Spleen (tissue), 11 donors: ENCODE data around the gene SHQ1. TPM values are rescaled to one million over a fixed set of nuclear protein-coding genes. Genes with fewer than 3 reads are reported as not detected.

ENCODE experiments used
- DNase-seq: peaks from one replicate; pipeline ENCODE4 v3.0.0-alpha.2; 2020
- H3K27ac ChIP-seq, 8 donors: fragments of 200-600 bp; sonication (generic) in 7 of 8; 1 replicate in 4 of 8; 2 replicates in 4 of 8; pipeline versions ENCODE4 v1.5.0 to v1.8.0; 2016 to 2021; ENCODE audit warnings: inconsistent platforms in 4 of 8, mild to moderate bottlenecking in 4 of 8, moderate library complexity in 1 of 8
- H3K27me3 ChIP-seq, 7 donors: fragments of 200-600 bp; sonication (generic) in 6 of 7; replicated peaks in 1 of 7; 1 replicate in 4 of 7; 2 replicates in 3 of 7; pipeline versions ENCODE4 v1.5.0 to v1.8.0; 2016 to 2021; ENCODE audit warnings: inconsistent platforms in 3 of 7, mild to moderate bottlenecking in 1 of 7
- H3K36me3 ChIP-seq, 6 donors: fragments of 200-600 bp; sonication (generic) in 5 of 6; 1 replicate in 4 of 6; 2 replicates in 2 of 6; pipeline versions ENCODE4 v1.5.0 to v1.8.0; 2016 to 2021; ENCODE audit warnings: inconsistent platforms in 2 of 6
- H3K4me1 ChIP-seq, 6 donors: fragments of 200-600 bp; sonication (generic) in 5 of 6; 1 replicate in 3 of 6; 2 replicates in 3 of 6; pipeline versions ENCODE4 v1.5.0 to v1.8.0; 2016 to 2021; ENCODE audit warnings: inconsistent platforms in 3 of 6
- H3K4me3 ChIP-seq, 8 donors: fragments of 200-600 bp; sonication (generic) in 7 of 8; 1 replicate in 4 of 8; 2 replicates in 4 of 8; pipeline versions ENCODE4 v1.5.0 to v1.8.0; 2016 to 2021; ENCODE audit warnings: inconsistent platforms in 4 of 8, mild to moderate bottlenecking in 4 of 8, moderate library complexity in 2 of 8
- H3K9me3 ChIP-seq, 8 donors: fragments of 200-600 bp; sonication (generic) in 7 of 8; 1 replicate in 4 of 8; 2 replicates in 4 of 8; pipeline versions ENCODE4 v1.5.0 to v1.8.0; 2016 to 2021; ENCODE audit warnings: inconsistent platforms in 4 of 8
- CTCF ChIP-seq, 11 experiments: fragments of 200-600 bp in 7 of 11; fragments of 450-650 bp in 4 of 11; sonication (generic) in 4 of 11; IDR thresholded peaks in 8 of 11; conservative IDR thresholded peaks in 3 of 11; 1 replicate in 7 of 11; 2 replicates in 4 of 11; pipeline versions ENCODE4 v1.4.0 to v1.8.0; 2016 to 2021; ENCODE audit warnings: antibody characterized with exemption in 11 of 11, inconsistent platforms in 4 of 11, mild to moderate bottlenecking in 1 of 11
- POLR2A ChIP-seq, 3 donors: fragments of 450-650 bp; IDR thresholded peaks; one replicate each; pipeline ENCODE4 v1.5.1; 2017; ENCODE audit warnings: antibody characterized with exemption in 3 of 3, mild to moderate bottlenecking in 1 of 3
- POLR2AphosphoS5 ChIP-seq, 3 donors: sonication (generic); formaldehyde crosslinking; IDR thresholded peaks; one replicate each; pipeline ENCODE4 v1.5.1; 2017; ENCODE audit warnings: antibody characterized with exemption in 3 of 3
- WGBS, 5 donors: extraction: QIAGEN DNeasy Blood & Tissue Kit in 3 of 5; methylation state at CpG; one replicate each; pipeline versions ENCODE4 v1.1.5 to v1.1.7; 2013 to 2018; 5-methylcytosine and 5-hydroxymethylcytosine counted together
- intact Hi-C: fragments of 100-400 bp; cut with DNase I; formaldehyde crosslinking; loops from one replicate; pipeline ENCODE4 v1.15.0; 2023; ENCODE audit warnings: low total_unique reads
- polyA plus RNA-seq, 3 donors: library from polyadenylated mRNA; stranded (reverse); fragments of 200-250 nt; gene quantifications; one replicate each; pipeline ENCODE4 v1.2.1, GENCODE V29; 2013
- total RNA-seq, 7 donors: library from RNA; depleted of rRNA in 3 of 7; stranded (reverse); fragments of >200 nt in 3 of 7; fragmentation: NEBNext Ultra II Directional in 4 of 7; extraction: Animal tissue kit (Norgen Biotek cat#: 25700) in 4 of 7; gene quantifications; one replicate each; pipeline versions ENCODE4 v1.1.0 to v1.2.1, GENCODE V29; 2016 to 2021
- donor health status: healthy with polysubstance abuse.
- donor health status: DM: no; HTN: no; CAD: no; lungs with moderate emphysema.
- donor health status: DM: no; HTN: no; CAD: no.
- donor health status: Bipolar disorder and iron deficiency.
- donor health status: healthy.
- donor health status: DM: no; HTN: no; CAD: no.
- donor health status: DM: yes; HTN: yes; CAD: no.

SHQ1 gene
- total and polyA plus RNA-seq, 10 donors: 6.7 to 28.6 (median 16.7) TPM

- no peak overlapping the region for H3K27ac ChIP-seq
- 18 to 24% (median 20%) methylated on average over 21 of the region's 21 CpGs for WGBS, 5 donors
Measured at GRCh38 chr3:72888546-72889309, 40.5 kb upstream of the SHQ1 start.

GRCh38 chr3:72887705-72888545 lies 39.7 kb upstream of the SHQ1 start, which contains the start of gene GXYLT2:
Gene GXYLT2, plus strand, starts transcription at chr3:72888046. Its CDS starts 188 bp downstream, at chr3:72888234.
- Histone ChIP-seq H3K27me3 (peaks cover 0 to 76% (median 22%) of the 10 kb centered on the region in 7 donors), H3K4me3 (peak within 1 kb of the TSS in 6 of 8 donors; percentile 13 to 69 (median 37)), H3K9me3 (peaks cover 0 to 13% (median 9%) of the 10 kb centered on the region in 8 donors), H3K4me1 (peaks cover 6 to 25% (median 19%) of the 10 kb centered on the region in 6 donors), H3K36me3 (no peaks in the 10 kb centered on the region), H3K27ac (no peak within 1 kb of the TSS)
- intact Hi-C loops: no loop called here
- no peak for TF ChIP-seq POLR2AphosphoS5 (IDR thresholded peaks at IDR 0.05)
- TF ChIP-seq CTCF (IDR thresholded peaks at IDR 0.05 in 8 of 11, conservative IDR thresholded peaks at IDR 0.05 in 3 of 11): no peak
- TF ChIP-seq POLR2A (IDR thresholded peaks at IDR 0.05): no peak
- WGBS, 5 donors: 0 to 1% (median 1%) methylated on average over 25 to 95 of the region's 96 CpGs
- DNase-seq: peak; percentile 76

More at GRCh38 chr3:72888546-72889309, 40.5 kb upstream of the SHQ1 start:
- TF ChIP-seq POLR2AphosphoS5 (IDR thresholded peaks at IDR 0.05) (no peak), POLR2A (IDR thresholded peaks at IDR 0.05) (no peak), CTCF (IDR thresholded peaks at IDR 0.05 in 8 of 11, conservative IDR thresholded peaks at IDR 0.05 in 3 of 11) (no peak)
- Histone ChIP-seq H3K9me3 (peaks cover 0 to 5% (median 1%) of the 10 kb centered on the region in 8 donors), H3K36me3 (no peaks in the 10 kb centered on the region), H3K27me3 (peaks cover 0 to 83% (median 22%) of the 10 kb centered on the region in 7 donors), H3K4me3 (peak overlapping the region in 5 of 8 donors; percentile 18 to 69 (median 38)), H3K4me1 (peaks cover 6 to 25% (median 19%) of the 10 kb centered on the region in 6 donors)
- no peak for DNase-seq
- intact Hi-C loops: no loop called here

- intact Hi-C loops: no loop called here
- Histone ChIP-seq H3K4me1 (peaks cover 6 to 25% (median 19%) of the 10 kb centered on the region in 6 donors), H3K9me3 (peaks cover 0 to 15% (median 11%) of the 10 kb centered on the region in 8 donors), H3K4me3 (peak overlapping the region in 5 of 8 donors; percentile 23 to 69 (median 38)), H3K36me3 (no peaks in the 10 kb centered on the region), H3K27ac (no peak overlapping the region), H3K27me3 (peaks cover 0 to 70% (median 22%) of the 10 kb centered on the region in 7 donors)
- TF ChIP-seq POLR2AphosphoS5 (IDR thresholded peaks at IDR 0.05) (no peak), POLR2A (IDR thresholded peaks at IDR 0.05) (no peak), CTCF (IDR thresholded peaks at IDR 0.05 in 8 of 11, conservative IDR thresholded peaks at IDR 0.05 in 3 of 11) (no peak)
- WGBS, 5 donors: 1 to 8% (median 4%) methylated on average over 7 of the region's 7 CpGs
- DNase-seq: no peak
Measured at GRCh38 chr3:72887343-72887704, 39.1 kb upstream of the SHQ1 start.
